Spleen (tissue), 11 donors: ENCODE data around the gene LMO4. TPM values are rescaled to one million over a fixed set of nuclear protein-coding genes. Genes with fewer than 3 reads are reported as not detected.

Experiments used
- DNase-seq: peaks from one replicate; pipeline ENCODE4 v3.0.0-alpha.2; 2020
- H3K27ac ChIP-seq, 8 donors: fragments of 200-600 bp; sonication (generic) in 7 of 8; 1 replicate in 4 of 8; 2 replicates in 4 of 8; pipeline versions ENCODE4 v1.5.0 to v1.8.0; 2016 to 2021; ENCODE audit warnings: inconsistent platforms in 4 of 8, mild to moderate bottlenecking in 4 of 8, moderate library complexity in 1 of 8
- H3K27me3 ChIP-seq, 7 donors: fragments of 200-600 bp; sonication (generic) in 6 of 7; replicated peaks in 1 of 7; 1 replicate in 4 of 7; 2 replicates in 3 of 7; pipeline versions ENCODE4 v1.5.0 to v1.8.0; 2016 to 2021; ENCODE audit warnings: inconsistent platforms in 3 of 7, mild to moderate bottlenecking in 1 of 7
- H3K36me3 ChIP-seq, 6 donors: fragments of 200-600 bp; sonication (generic) in 5 of 6; 1 replicate in 4 of 6; 2 replicates in 2 of 6; pipeline versions ENCODE4 v1.5.0 to v1.8.0; 2016 to 2021; ENCODE audit warnings: inconsistent platforms in 2 of 6
- H3K4me1 ChIP-seq, 6 donors: fragments of 200-600 bp; sonication (generic) in 5 of 6; 1 replicate in 3 of 6; 2 replicates in 3 of 6; pipeline versions ENCODE4 v1.5.0 to v1.8.0; 2016 to 2021; ENCODE audit warnings: inconsistent platforms in 3 of 6
- H3K4me3 ChIP-seq, 8 donors: fragments of 200-600 bp; sonication (generic) in 7 of 8; 1 replicate in 4 of 8; 2 replicates in 4 of 8; pipeline versions ENCODE4 v1.5.0 to v1.8.0; 2016 to 2021; ENCODE audit warnings: inconsistent platforms in 4 of 8, mild to moderate bottlenecking in 4 of 8, moderate library complexity in 2 of 8
- H3K9me3 ChIP-seq, 8 donors: fragments of 200-600 bp; sonication (generic) in 7 of 8; 1 replicate in 4 of 8; 2 replicates in 4 of 8; pipeline versions ENCODE4 v1.5.0 to v1.8.0; 2016 to 2021; ENCODE audit warnings: inconsistent platforms in 4 of 8
- POLR2A ChIP-seq, 3 donors: fragments of 450-650 bp; IDR thresholded peaks; one replicate each; pipeline ENCODE4 v1.5.1; 2017; ENCODE audit warnings: antibody characterized with exemption in 3 of 3, mild to moderate bottlenecking in 1 of 3
- POLR2AphosphoS5 ChIP-seq, 3 donors: sonication (generic); formaldehyde crosslinking; IDR thresholded peaks; one replicate each; pipeline ENCODE4 v1.5.1; 2017; ENCODE audit warnings: antibody characterized with exemption in 3 of 3
- WGBS, 5 donors: extraction: QIAGEN DNeasy Blood & Tissue Kit in 3 of 5; methylation state at CpG; one replicate each; pipeline versions ENCODE4 v1.1.5 to v1.1.7; 2013 to 2018; 5-methylcytosine and 5-hydroxymethylcytosine counted together
- intact Hi-C: fragments of 100-400 bp; cut with DNase I; formaldehyde crosslinking; loops from one replicate; pipeline ENCODE4 v1.15.0; 2023; ENCODE audit warnings: low total_unique reads
- polyA plus RNA-seq, 3 donors: library from polyadenylated mRNA; stranded (reverse); fragments of 200-250 nt; gene quantifications; one replicate each; pipeline ENCODE4 v1.2.1, GENCODE V29; 2013
- total RNA-seq, 7 donors: library from RNA; depleted of rRNA in 3 of 7; stranded (reverse); fragments of >200 nt in 3 of 7; fragmentation: NEBNext Ultra II Directional in 4 of 7; extraction: Animal tissue kit (Norgen Biotek cat#: 25700) in 4 of 7; gene quantifications; one replicate each; pipeline versions ENCODE4 v1.1.0 to v1.2.1, GENCODE V29; 2016 to 2021
- TF ChIP-seq, protein P1 (sequence below), 11 experiments: fragments of 200-600 bp in 7 of 11; fragments of 450-650 bp in 4 of 11; sonication (generic) in 4 of 11; IDR thresholded peaks in 8 of 11; conservative IDR thresholded peaks in 3 of 11; 1 replicate in 7 of 11; 2 replicates in 4 of 11; pipeline versions ENCODE4 v1.4.0 to v1.8.0; 2016 to 2021; ENCODE audit warnings: antibody characterized with exemption in 11 of 11, inconsistent platforms in 4 of 11, mild to moderate bottlenecking in 1 of 11
- donor health status: healthy with polysubstance abuse.
- donor health status: DM: no; HTN: no; CAD: no; lungs with moderate emphysema.
- donor health status: DM: no; HTN: no; CAD: no.
- donor health status: Bipolar disorder and iron deficiency.
- donor health status: healthy.
- donor health status: DM: no; HTN: no; CAD: no.
- donor health status: DM: yes; HTN: yes; CAD: no.

Gene LMO4
- total and polyA plus RNA-seq, 10 donors, result 31.2 to 63.8 (median 45.9) TPM

GRCh38 chr1:87305151-87305550 is 23.5 kb upstream of the LMO4 start:
- no peaks in the 10 kb centered on the region for H3K36me3 ChIP-seq
- DNase-seq, result no peak
- WGBS, 5 donors, result 38 to 77% (median 69%) methylated on average over 5 of the region's 5 CpGs
- no peaks in the 10 kb centered on the region for H3K27me3 ChIP-seq
- TF ChIP-seq, protein P1, sequence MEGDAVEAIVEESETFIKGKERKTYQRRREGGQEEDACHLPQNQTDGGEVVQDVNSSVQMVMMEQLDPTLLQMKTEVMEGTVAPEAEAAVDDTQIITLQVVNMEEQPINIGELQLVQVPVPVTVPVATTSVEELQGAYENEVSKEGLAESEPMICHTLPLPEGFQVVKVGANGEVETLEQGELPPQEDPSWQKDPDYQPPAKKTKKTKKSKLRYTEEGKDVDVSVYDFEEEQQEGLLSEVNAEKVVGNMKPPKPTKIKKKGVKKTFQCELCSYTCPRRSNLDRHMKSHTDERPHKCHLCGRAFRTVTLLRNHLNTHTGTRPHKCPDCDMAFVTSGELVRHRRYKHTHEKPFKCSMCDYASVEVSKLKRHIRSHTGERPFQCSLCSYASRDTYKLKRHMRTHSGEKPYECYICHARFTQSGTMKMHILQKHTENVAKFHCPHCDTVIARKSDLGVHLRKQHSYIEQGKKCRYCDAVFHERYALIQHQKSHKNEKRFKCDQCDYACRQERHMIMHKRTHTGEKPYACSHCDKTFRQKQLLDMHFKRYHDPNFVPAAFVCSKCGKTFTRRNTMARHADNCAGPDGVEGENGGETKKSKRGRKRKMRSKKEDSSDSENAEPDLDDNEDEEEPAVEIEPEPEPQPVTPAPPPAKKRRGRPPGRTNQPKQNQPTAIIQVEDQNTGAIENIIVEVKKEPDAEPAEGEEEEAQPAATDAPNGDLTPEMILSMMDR (IDR thresholded peaks at IDR 0.05 in 8 of 11, conservative IDR thresholded peaks at IDR 0.05 in 3 of 11), result no peak
- TF ChIP-seq POLR2A (IDR thresholded peaks at IDR 0.05) (no peak), POLR2AphosphoS5 (IDR thresholded peaks at IDR 0.05) (no peak)
- H3K4me1 ChIP-seq, result no peaks in the 10 kb centered on the region
- H3K9me3 ChIP-seq, result no peaks in the 10 kb centered on the region
- no peak overlapping the region for H3K27ac ChIP-seq
- no peak overlapping the region for H3K4me3 ChIP-seq
- intact Hi-C loops, result no loop called here

DNA sequence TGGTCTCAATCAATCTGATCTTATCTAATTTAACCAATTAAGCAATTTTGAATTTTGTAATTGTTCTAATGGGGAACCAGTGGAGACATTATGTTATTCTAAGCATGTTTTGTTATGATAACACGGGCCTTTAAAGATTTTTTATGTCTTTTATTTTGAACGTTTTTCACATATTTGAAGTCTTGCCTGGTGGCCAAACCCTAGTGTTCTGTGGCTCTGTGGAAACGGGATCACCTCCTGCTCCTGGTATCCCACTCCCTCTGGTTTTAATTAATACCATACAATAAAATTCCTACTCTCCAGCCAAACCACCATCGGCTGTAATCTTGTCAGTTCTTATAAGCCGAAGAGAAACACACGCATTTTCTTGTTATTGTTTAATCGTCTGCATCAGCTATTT is 22.9 kb upstream of the LMO4 start:
- Histone ChIP-seq H3K4me3 (no peak overlapping the region), H3K4me1 (no peaks in the 10 kb centered on the region), H3K27ac (no peak overlapping the region), H3K27me3 (no peaks in the 10 kb centered on the region), H3K9me3 (no peaks in the 10 kb centered on the region), H3K36me3 (no peaks in the 10 kb centered on the region)
- 77 to 84% (median 79%) methylated on average over 7 of the region's 7 CpGs for WGBS, 5 donors
- TF ChIP-seq POLR2AphosphoS5 (IDR thresholded peaks at IDR 0.05) (no peak), POLR2A (IDR thresholded peaks at IDR 0.05) (no peak)
- TF ChIP-seq, protein P1 (IDR thresholded peaks at IDR 0.05 in 8 of 11, conservative IDR thresholded peaks at IDR 0.05 in 3 of 11), result no peak
- intact Hi-C loops, result no loop called here
- no peak for DNase-seq

DNA sequence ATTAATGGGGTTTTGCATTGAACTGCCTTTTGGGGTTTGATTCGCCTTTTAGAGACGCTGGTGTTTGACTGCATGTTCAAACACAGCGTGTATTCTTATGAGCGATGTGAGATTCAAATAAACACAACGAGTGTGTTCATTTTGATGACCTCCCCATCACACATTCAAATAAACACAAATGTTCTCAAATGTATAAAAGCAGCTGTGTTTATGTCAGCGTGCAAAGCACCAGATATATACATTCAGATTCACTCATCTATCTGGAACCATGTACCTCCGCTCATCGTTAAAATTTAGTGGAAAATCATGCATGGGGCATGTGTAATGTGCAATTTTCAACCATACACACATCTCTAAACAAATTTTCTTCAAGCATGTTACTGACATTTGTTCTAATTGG is 21.4 kb upstream of the LMO4 start:
- no peak for DNase-seq
- Histone ChIP-seq H3K27me3 (no peaks in the 10 kb centered on the region), H3K4me1 (no peaks in the 10 kb centered on the region), H3K9me3 (no peaks in the 10 kb centered on the region), H3K4me3 (no peak overlapping the region), H3K27ac (no peak overlapping the region), H3K36me3 (no peaks in the 10 kb centered on the region)
- whole genome bisulfite sequencing, 5 donors, result 90 to 96% (median 92%) methylated on average over 8 of the region's 8 CpGs
- intact Hi-C loops, result no loop called here
- no peak for TF ChIP-seq POLR2A (IDR thresholded peaks at IDR 0.05)
- TF ChIP-seq, protein P1 (IDR thresholded peaks at IDR 0.05 in 8 of 11, conservative IDR thresholded peaks at IDR 0.05 in 3 of 11), result no peak
- TF ChIP-seq POLR2AphosphoS5 (IDR thresholded peaks at IDR 0.05), result no peak

DNA sequence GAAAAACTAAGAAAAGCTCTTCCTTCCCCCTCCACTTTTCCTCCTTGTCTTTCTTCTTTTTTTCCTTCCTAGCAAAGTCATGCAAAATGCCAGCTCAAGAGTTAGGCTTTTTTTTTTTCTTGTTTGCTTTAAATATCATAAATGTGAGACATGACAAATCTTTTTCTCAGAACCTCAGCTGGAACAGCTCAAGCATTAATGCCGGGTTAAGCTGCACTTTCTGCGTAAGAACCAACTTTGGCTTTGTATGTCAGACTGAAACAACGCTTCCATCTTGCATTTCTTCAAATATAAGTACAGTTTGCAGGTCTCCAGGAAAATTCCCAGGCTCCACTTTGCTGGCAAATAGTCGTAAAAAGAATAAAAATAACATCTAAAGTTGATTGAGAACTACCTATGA is 20.7 kb upstream of the LMO4 start:
- Histone ChIP-seq H3K4me3 (no peak overlapping the region), H3K27me3 (no peaks in the 10 kb centered on the region), H3K9me3 (no peaks in the 10 kb centered on the region), H3K4me1 (no peaks in the 10 kb centered on the region), H3K36me3 (no peaks in the 10 kb centered on the region), H3K27ac (no peak overlapping the region)
- no peak for DNase-seq
- TF ChIP-seq, protein P1 (IDR thresholded peaks at IDR 0.05 in 8 of 11, conservative IDR thresholded peaks at IDR 0.05 in 3 of 11), result no peak
- TF ChIP-seq POLR2AphosphoS5 (IDR thresholded peaks at IDR 0.05), result no peak
- no peak for TF ChIP-seq POLR2A (IDR thresholded peaks at IDR 0.05)
- WGBS, 5 donors, result 63 to 86% (median 79%) methylated on average over 4 of the region's 4 CpGs
- intact Hi-C loops, result no loop called here
